Stimulated activated CD4-positive, alpha-beta T cell treated with anti-CD3 and anti-CD28 coated beads, TNF-alpha, amount 100 ng/mL, for 24 hours (primary cell): ENCODE results near the gene BMP6.
"Not testable (repeated sequence)": the region's sequence is repeated elsewhere in the genome, so short reads cannot be mapped to it uniquely, and the experiment has no call there.

Source experiments
- DNase-seq, 3 experiments: peaks; one replicate each; pipeline ENCODE4 v3.0.0-alpha.2; 2020; ENCODE audit warnings: low read depth in 3 of 3

Gene BMP6

GRCh38 chr6:7787731-7788130 is 61.8 kb downstream of the BMP6 start:
- DNase-seq = no peak

GRCh38 chr6:7794509-7794908 is 68.6 kb downstream of the BMP6 start:
- no peak for DNase-seq

- DNase-seq = no peak
These were observed 71.5 kb downstream of the BMP6 start for GRCh38 chr6:7797386-7797785.

GRCh38 chr6:7798751-7799150 is 72.9 kb downstream of the BMP6 start:
- no peak for DNase-seq

GRCh38 chr6:7802662-7803061 is 76.8 kb downstream of the BMP6 start:
- no peak for DNase-seq

- no peak for DNase-seq
These were observed 77.3 kb downstream of the BMP6 start for GRCh38 chr6:7803214-7803613.

- DNase-seq = no peak
These were observed 79.4 kb downstream of the BMP6 start for GRCh38 chr6:7805078-7805849.

- DNase-seq = no peak
These were observed 79.9 kb downstream of the BMP6 start for GRCh38 chr6:7805850-7806214.

- DNase-seq = no peak
These were observed 80.8 kb downstream of the BMP6 start for GRCh38 chr6:7806711-7807110.

- no peak for DNase-seq
These were observed 83.4 kb downstream of the BMP6 start for GRCh38 chr6:7809346-7809745.

GRCh38 chr6:7811441-7811840 is 85.5 kb downstream of the BMP6 start:
- no peak for DNase-seq

- DNase-seq = no peak
These were observed 86.7 kb downstream of the BMP6 start for GRCh38 chr6:7812623-7813022.

GRCh38 chr6:7813193-7813592 is 87.3 kb downstream of the BMP6 start:
- DNase-seq = no peak

- DNase-seq = no peak
These were observed 87.8 kb downstream of the BMP6 start for GRCh38 chr6:7813704-7814103.

GRCh38 chr6:7815716-7816115 is 89.8 kb downstream of the BMP6 start:
- DNase-seq = no peak

GRCh38 chr6:7817184-7817583 is 91.3 kb downstream of the BMP6 start:
- not testable (repeated sequence) for DNase-seq

GRCh38 chr6:7818257-7819214 is 92.6 kb downstream of the BMP6 start:
- DNase-seq = no peak

GRCh38 chr6:7819431-7820015 is 93.6 kb downstream of the BMP6 start:
- DNase-seq = no peak

GRCh38 chr6:7820288-7820835 is 94.5 kb downstream of the BMP6 start:
- DNase-seq = no peak

- DNase-seq = no peak
These were observed 95.5 kb downstream of the BMP6 start for GRCh38 chr6:7821426-7821825.

- DNase-seq = no peak
These were observed 97.7 kb downstream of the BMP6 start for GRCh38 chr6:7823552-7823951.

- DNase-seq = no peak
These were observed 100.1 kb downstream of the BMP6 start for GRCh38 chr6:7825986-7826385.
